AG09319 (cell line): ENCODE results near the gene DAB2IP.

Source experiments
- DNase-seq: peaks from one replicate; pipeline ENCODE4 v3.0.0-alpha.2; 2010; ENCODE audit warnings: low read depth; ENCODE audit errors: extremely low read depth
- TF ChIP-seq, protein P1 (sequence below): IDR thresholded peaks from 2 replicates; pipeline ENCODE4 v1.5.1; 2011; ENCODE audit warnings: low read depth, mild to moderate bottlenecking, inconsistent platforms, low read length, moderate library complexity

DAB2IP gene

GRCh38 chr9:121711281-121711680 is 59.8 kb downstream of the DAB2IP start:
- DNase-seq, result no peak
- TF ChIP-seq, protein P1, sequence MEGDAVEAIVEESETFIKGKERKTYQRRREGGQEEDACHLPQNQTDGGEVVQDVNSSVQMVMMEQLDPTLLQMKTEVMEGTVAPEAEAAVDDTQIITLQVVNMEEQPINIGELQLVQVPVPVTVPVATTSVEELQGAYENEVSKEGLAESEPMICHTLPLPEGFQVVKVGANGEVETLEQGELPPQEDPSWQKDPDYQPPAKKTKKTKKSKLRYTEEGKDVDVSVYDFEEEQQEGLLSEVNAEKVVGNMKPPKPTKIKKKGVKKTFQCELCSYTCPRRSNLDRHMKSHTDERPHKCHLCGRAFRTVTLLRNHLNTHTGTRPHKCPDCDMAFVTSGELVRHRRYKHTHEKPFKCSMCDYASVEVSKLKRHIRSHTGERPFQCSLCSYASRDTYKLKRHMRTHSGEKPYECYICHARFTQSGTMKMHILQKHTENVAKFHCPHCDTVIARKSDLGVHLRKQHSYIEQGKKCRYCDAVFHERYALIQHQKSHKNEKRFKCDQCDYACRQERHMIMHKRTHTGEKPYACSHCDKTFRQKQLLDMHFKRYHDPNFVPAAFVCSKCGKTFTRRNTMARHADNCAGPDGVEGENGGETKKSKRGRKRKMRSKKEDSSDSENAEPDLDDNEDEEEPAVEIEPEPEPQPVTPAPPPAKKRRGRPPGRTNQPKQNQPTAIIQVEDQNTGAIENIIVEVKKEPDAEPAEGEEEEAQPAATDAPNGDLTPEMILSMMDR, result no peak

GRCh38 chr9:121711797-121712196 is 60.4 kb downstream of the DAB2IP start:
- DNase-seq, result no peak
- TF ChIP-seq, protein P1, result no peak

GRCh38 chr9:121713400-121714070 is 62.1 kb downstream of the DAB2IP start:
- TF ChIP-seq, protein P1, result no peak
- DNase-seq, result no peak

- DNase-seq, result no peak
- TF ChIP-seq, protein P1, result no peak
These were observed 62.8 kb downstream of the DAB2IP start for GRCh38 chr9:121714075-121714705.

DNA sequence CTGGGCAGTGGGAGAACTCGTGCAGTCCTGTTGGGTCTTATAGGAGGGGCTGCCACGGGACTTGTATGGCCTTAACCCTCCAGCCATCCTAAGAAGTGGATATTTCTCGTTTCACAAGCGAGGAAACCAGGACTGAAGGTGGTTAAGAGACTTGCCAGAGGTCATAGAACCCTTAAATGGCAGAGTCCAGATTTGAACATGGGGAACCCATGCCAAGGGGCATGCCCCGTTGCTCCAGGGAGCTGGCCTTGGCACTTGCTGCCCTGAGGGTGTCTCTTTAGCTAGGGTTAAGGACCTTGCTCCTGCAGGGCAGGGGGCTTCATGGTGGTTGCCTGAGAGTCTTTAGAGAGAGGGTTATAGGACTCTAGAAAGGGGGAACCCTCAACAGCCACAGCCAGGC is 63.4 kb downstream of the DAB2IP start:
- DNase-seq, result no peak
- TF ChIP-seq, protein P1, result no peak

GRCh38 chr9:121717141-121717991 is 65.9 kb downstream of the DAB2IP start:
- TF ChIP-seq, protein P1, result no peak
- no peak for DNase-seq

- no peak for DNase-seq
- TF ChIP-seq, protein P1, result no peak
These were observed 66.7 kb downstream of the DAB2IP start for GRCh38 chr9:121718084-121718483.
